Small intestine (tissue), 7 donors: ENCODE results near the gene GIT1. TPM values are rescaled to one million over a fixed set of nuclear protein-coding genes. Genes with fewer than 3 reads are reported as not detected.

Experiments
- DNase-seq, 2 donors: peaks; one replicate each; pipeline versions ENCODE4 v3.0.0 to v3.0.0-alpha.2; 2013
- FAIRE-seq: peaks from 2 replicates; lab custom pipeline; 2012; peaks lifted over from hg19 to GRCh38; lab: Jason Lieb, UNC
- H3K27ac ChIP-seq, 3 donors: one replicate each; pipeline ENCODE4 v1.5.1; 2013; ENCODE audit warnings: low read length in 2 of 3, mild to moderate bottlenecking in 2 of 3, control low read depth in 1 of 3, inconsistent platforms in 1 of 3, low read depth in 1 of 3, moderate library complexity in 1 of 3
- H3K27me3 ChIP-seq, 3 donors: one replicate each; pipeline ENCODE4 v1.6.1; 2013; ENCODE audit warnings: low read length in 3 of 3, inconsistent platforms in 1 of 3; ENCODE audit not compliant: control insufficient read depth in 3 of 3, insufficient read depth in 3 of 3
- H3K36me3 ChIP-seq, 3 donors: one replicate each; pipeline ENCODE4 v1.6.1; 2013; ENCODE audit warnings: low read length in 3 of 3, inconsistent platforms in 1 of 3, low read depth in 1 of 3, mild to moderate bottlenecking in 1 of 3, moderate library complexity in 1 of 3; ENCODE audit not compliant: control insufficient read depth in 3 of 3, insufficient read depth in 2 of 3
- H3K4me1 ChIP-seq, 3 donors: one replicate each; pipeline ENCODE4 v1.6.1; 2013; ENCODE audit warnings: low read length in 2 of 3, inconsistent platforms in 1 of 3, low read depth in 1 of 3, mild to moderate bottlenecking in 1 of 3, moderate library complexity in 1 of 3; ENCODE audit not compliant: control insufficient read depth in 3 of 3, insufficient read depth in 2 of 3
- H3K4me3 ChIP-seq, 3 donors: one replicate each; pipeline ENCODE4 v1.5.1; 2013; ENCODE audit warnings: low read length in 3 of 3, control low read depth in 1 of 3, inconsistent platforms in 1 of 3, low read depth in 1 of 3, mild to moderate bottlenecking in 1 of 3, moderate library complexity in 1 of 3
- H3K9me3 ChIP-seq, 2 donors: one replicate each; pipeline ENCODE4 v1.6.1; 2013; ENCODE audit warnings: low read depth in 1 of 2, low read length in 1 of 2; ENCODE audit not compliant: control insufficient read depth in 2 of 2, insufficient read depth in 1 of 2
- WGBS, 3 donors: extraction: QIAGEN DNeasy Blood & Tissue Kit; methylation state at CpG; one replicate each; pipeline ENCODE4 v1.1.7; 2013; 5-methylcytosine and 5-hydroxymethylcytosine counted together
- polyA plus RNA-seq, 4 donors: library from polyadenylated mRNA; stranded (reverse) in 3 of 4; unstranded in 1 of 4; fragments of 200-250 nt in 3 of 4; fragments of 120-200 nt in 1 of 4; gene quantifications; one replicate each; pipeline versions ENCODE4 v1.2.1 to v1.2.3, GENCODE V29; 2013
- donor health status: healthy with polysubstance abuse.
- donor health status: control.
- donor health status: control.
- donor health status: Bipolar disorder and iron deficiency.
- donor health status: healthy.

The GIT1 gene
- polyA plus RNA-seq, 4 donors = 19.7 to 36.2 (median 25.5) TPM

GRCh38 chr17:29608986-29609385, 19.5 kb upstream of the GIT1 start:
- 86 to 89% (median 87%) methylated on average over 11 to 15 of the region's 15 CpGs for WGBS, 3 donors

GRCh38 chr17:29607557-29608195, 18.2 kb upstream of the GIT1 start:
- H3K27ac ChIP-seq = no peak overlapping the region
- WGBS, 3 donors = 91 to 94% (median 91%) methylated on average over 29 of the region's 29 CpGs
- no peak for DNase-seq

More at GRCh38 chr17:29608986-29609385, 19.5 kb upstream of the GIT1 start:
- Histone ChIP-seq H3K4me1 (peaks cover 2 to 10% (median 3%) of the 10 kb centered on the region in 3 donors), H3K27ac (no peak overlapping the region), H3K36me3 (peaks cover 0 to 8% (median 0%) of the 10 kb centered on the region in 3 donors), H3K27me3 (peaks cover 0 to 22% (median 0%) of the 10 kb centered on the region in 3 donors), H3K9me3 (no peaks in the 10 kb centered on the region), H3K4me3 (no peak overlapping the region)
- DNase-seq = no peak
- FAIRE-seq = no peak

GRCh38 chr17:29603109-29603674, 13.7 kb upstream of the GIT1 start:
- Histone ChIP-seq H3K27me3 (no peaks in the 10 kb centered on the region), H3K9me3 (no peaks in the 10 kb centered on the region), H3K4me3 (no peak overlapping the region), H3K27ac (no peak overlapping the region), H3K36me3 (no peaks in the 10 kb centered on the region), H3K4me1 (no peaks in the 10 kb centered on the region)
- no peak for DNase-seq
- WGBS, 3 donors = 90 to 97% (median 95%) methylated on average over 6 of the region's 6 CpGs
- no peak for FAIRE-seq

More at GRCh38 chr17:29607557-29608195, 18.2 kb upstream of the GIT1 start:
- Histone ChIP-seq H3K4me3 (no peak overlapping the region), H3K27me3 (peaks cover 0 to 12% (median 0%) of the 10 kb centered on the region in 3 donors), H3K36me3 (peaks cover 0 to 8% (median 0%) of the 10 kb centered on the region in 3 donors), H3K4me1 (peaks cover 0 to under 1% (median 0%) of the 10 kb centered on the region in 3 donors), H3K9me3 (no peaks in the 10 kb centered on the region)
- no peak for FAIRE-seq

GRCh38 chr17:29597361-29598172, 8.1 kb upstream of the GIT1 start:
- peaks cover 0 to 4% (median 0%) of the 10 kb centered on the region in 3 donors for H3K36me3 ChIP-seq
- DNase-seq (no peak), FAIRE-seq (no peak)
- H3K4me3 ChIP-seq = no peak overlapping the region
- H3K4me1 ChIP-seq = peaks cover 0 to 14% (median 0%) of the 10 kb centered on the region in 3 donors
- 72 to 87% (median 85%) methylated on average over 12 to 13 of the region's 13 CpGs for WGBS, 3 donors
- H3K9me3 ChIP-seq = no peaks in the 10 kb centered on the region
- peaks cover 0 to 2% (median 0%) of the 10 kb centered on the region in 3 donors for H3K27me3 ChIP-seq
- no peak overlapping the region for H3K27ac ChIP-seq

GRCh38 chr17:29596811-29597210, 7.4 kb upstream of the GIT1 start:
- 74 to 84% (median 78%) methylated on average over 9 of the region's 9 CpGs for WGBS, 3 donors
- Histone ChIP-seq H3K27me3 (peaks cover 0 to 2% (median 0%) of the 10 kb centered on the region in 3 donors), H3K9me3 (no peaks in the 10 kb centered on the region), H3K4me3 (no peak overlapping the region), H3K27ac (no peak overlapping the region), H3K36me3 (peaks cover 0 to 4% (median 0%) of the 10 kb centered on the region in 3 donors), H3K4me1 (peaks cover 0 to 21% (median 0%) of the 10 kb centered on the region in 3 donors)
- DNase-seq = no peak
- no peak for FAIRE-seq

- Histone ChIP-seq H3K27ac (no peak overlapping the region), H3K4me3 (no peak overlapping the region), H3K4me1 (peaks cover 0 to 27% (median 3%) of the 10 kb centered on the region in 3 donors), H3K27me3 (peaks cover 0 to 2% (median 0%) of the 10 kb centered on the region in 3 donors), H3K9me3 (no peaks in the 10 kb centered on the region), H3K36me3 (peaks cover 0 to 4% (median 0%) of the 10 kb centered on the region in 3 donors)
- DNase-seq (no peak), FAIRE-seq (no peak)
- 78 to 85% (median 80%) methylated on average over 12 of the region's 12 CpGs for WGBS, 3 donors
Observed at GRCh38 chr17:29595943-29596774, 6.7 kb upstream of the GIT1 start.

GRCh38 chr17:29595107-29595942, 5.9 kb upstream of the GIT1 start:
- no peaks in the 10 kb centered on the region for H3K9me3 ChIP-seq
- no peak for FAIRE-seq
- H3K4me1 ChIP-seq = peaks cover 0 to 35% (median 6%) of the 10 kb centered on the region in 3 donors
- H3K27ac ChIP-seq = no peak overlapping the region
- 82 to 88% (median 86%) methylated on average over 7 of the region's 7 CpGs for WGBS, 3 donors
- peaks cover 0 to 2% (median 0%) of the 10 kb centered on the region in 3 donors for H3K27me3 ChIP-seq
- DNase-seq = no peak
- peaks cover 0 to 4% (median 0%) of the 10 kb centered on the region in 3 donors for H3K36me3 ChIP-seq
- H3K4me3 ChIP-seq = no peak overlapping the region
